NCI-H2227 (cell line): Measurements from ENCODE around the gene POMGNT2.

Experiments used
- DNase-seq: peaks from one replicate; lab custom pipeline; 2025; ENCODE audit not compliant: unreplicated experiment; lab: John Stamatoyannopoulos, UW

POMGNT2 gene

DNA sequence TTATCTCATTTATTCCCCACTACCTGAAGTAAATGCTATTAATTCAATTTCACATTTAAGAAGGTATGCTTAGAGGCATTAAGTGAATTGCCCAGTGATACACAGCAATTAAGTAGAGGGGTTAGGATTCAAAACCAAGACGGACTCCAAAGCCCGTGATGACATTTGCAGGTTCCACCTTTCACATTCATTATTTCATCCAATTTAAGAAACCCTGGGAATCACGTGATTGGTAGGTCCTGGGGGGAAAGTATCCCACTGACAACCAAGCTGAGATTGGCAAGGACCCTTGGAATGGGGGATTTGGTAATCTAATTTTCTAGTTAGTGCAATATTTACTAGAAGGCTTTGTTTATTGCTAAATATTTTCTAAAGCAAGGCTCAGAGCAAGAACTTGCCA lies 1.8 kb downstream of the POMGNT2 start:
- no peak for DNase-seq

- no peak for DNase-seq
Observed at GRCh38 chr3:43102773-43103480, 3.0 kb downstream of the POMGNT2 start.

- no peak for DNase-seq
Observed at GRCh38 chr3:43098761-43099160, 7.1 kb downstream of the POMGNT2 start.

DNA sequence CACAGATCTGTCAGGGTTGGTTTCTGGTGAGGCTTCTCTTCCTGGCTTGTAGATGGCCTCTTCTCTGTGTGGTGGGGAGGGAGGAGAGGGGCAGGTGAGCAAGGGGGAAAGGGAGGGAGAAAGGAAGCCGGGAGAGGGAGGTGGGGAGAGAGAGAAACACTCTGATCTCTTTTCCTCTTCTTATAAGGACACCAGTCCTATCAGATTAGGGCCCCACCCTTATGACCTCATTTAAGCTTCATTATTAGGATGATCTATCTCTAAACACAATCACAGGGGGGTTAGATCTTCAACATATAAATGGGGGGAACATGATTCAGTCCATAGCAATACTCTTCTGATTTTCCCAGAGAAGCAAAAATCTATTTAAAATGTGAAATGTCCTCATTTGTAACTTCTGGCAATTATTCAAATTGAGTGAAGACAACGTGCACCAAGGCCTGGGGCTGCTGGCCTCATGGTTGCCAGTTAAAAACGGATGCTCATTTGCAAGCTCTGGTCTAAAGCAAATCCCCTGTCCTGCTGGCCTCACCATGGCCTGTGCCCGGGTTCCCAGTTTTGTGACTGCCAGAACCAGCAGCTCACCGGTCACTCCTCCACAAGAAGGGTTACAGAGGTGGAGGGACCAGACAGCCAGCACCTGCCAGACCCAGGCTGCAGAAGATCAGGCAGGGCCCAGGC lies 8.3 kb downstream of the POMGNT2 start:
- no peak for DNase-seq

- no peak for DNase-seq
Observed at GRCh38 chr3:43096761-43097160, 9.1 kb downstream of the POMGNT2 start.

GRCh38 chr3:43095370-43095769 lies 10.5 kb downstream of the POMGNT2 start:
- DNase-seq, result no peak

GRCh38 chr3:43094851-43095250 lies 11.0 kb downstream of the POMGNT2 start:
- no peak for DNase-seq

GRCh38 chr3:43094381-43094780 lies 11.5 kb downstream of the POMGNT2 start:
- no peak for DNase-seq

DNA sequence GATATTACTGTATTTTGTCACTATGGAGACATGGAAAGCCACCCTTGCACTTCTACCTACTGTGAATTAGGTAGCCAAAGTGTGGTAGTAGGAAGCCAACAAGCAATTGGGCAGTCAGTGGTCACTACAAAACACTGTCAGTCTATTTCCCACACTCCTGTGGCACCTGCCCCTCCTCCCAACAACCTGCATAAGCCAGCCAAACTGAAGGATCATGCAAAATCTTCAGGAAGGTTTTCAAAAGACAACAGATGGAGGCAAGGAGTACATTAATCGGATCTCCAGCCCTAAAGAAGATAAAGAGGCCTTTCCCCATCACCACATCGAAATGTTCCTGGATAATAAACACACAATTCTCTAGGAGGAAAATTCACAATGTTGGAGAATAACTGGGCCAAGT lies 11.9 kb downstream of the POMGNT2 start:
- no peak for DNase-seq

DNA sequence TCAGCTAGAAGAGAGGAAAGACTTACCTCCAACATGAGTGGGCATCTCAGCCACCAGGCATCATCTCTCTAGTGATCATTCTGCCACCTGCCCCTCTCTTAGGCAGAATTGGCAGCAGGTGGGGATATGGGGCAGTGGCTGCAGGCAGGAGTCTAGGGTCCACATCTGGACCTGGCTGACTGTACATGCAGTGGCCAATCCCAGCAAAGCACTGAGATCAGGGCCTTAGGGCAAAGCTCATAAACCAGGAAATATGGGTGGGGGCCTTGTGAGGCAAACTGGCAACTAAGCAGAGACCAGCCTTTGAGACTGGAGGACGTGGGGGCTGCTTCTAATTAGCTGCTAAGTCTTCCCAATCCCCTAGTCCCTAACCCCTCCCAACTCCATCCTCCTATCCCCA lies 12.9 kb downstream of the POMGNT2 start:
- no peak for DNase-seq

- no peak for DNase-seq
Observed at GRCh38 chr3:43091481-43091880, 14.4 kb downstream of the POMGNT2 start.

DNA sequence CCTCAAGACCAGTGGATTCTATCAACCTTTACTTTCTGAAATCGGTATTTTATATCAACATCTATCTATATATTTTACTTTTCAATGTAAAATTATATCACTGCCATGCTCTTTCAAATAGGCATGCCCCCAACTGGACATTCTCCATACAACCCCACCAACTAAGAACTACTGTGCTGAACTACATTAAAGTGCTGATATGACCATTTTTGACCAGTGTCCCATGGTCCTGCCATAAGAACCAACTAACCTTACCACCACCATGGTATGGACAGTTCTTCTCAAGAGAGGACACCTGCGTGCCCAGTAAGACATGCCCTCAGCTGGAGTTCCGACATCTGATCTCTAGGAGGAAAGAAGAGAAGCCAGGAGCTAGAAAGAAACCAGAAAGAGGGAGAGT lies 15.6 kb downstream of the POMGNT2 start:
- DNase-seq, result no peak

DNA sequence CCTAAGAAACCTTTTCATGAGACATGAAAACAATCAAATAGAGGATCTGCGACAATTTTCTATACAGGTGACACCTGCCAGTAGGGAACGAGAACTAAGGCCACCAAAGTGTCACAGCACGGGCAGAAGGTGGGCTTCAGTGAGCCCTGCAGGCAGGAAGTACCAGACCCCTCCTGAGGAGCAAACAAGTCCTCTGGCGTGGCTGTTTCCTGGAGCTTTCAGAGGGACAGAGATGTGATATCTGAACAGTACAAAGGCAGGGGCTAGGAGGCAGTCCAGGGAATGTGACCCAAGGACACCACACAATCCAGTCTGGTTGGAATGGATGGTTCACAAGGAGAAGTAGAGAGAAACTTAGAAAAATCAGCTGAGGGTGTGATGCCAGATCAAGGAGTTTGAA lies 16.8 kb downstream of the POMGNT2 start:
- no peak for DNase-seq

DNA sequence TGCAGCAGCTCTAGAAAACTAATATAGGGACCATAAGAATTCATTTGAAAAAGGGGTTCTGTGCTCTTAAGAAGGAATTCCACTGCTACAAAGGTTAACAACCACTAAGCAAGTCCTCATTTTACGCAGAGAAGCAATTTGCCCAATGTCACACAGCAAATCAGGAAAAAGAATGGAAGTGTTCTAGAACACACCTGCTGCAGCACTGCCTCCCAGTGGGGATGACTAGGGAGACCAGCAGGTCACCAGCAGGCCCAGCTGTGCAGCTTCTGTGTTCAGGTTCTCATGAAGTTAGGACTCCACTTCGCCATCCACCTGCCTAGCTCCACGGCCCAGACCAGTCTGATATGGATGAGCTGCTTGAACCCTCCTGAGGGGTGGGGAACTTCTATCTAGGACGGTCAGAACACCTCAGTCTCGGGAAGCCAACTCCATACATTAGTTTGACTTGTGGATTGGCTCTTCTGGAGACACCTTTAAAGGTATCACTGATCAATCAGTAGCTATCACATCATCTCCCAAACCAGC lies 18.6 kb downstream of the POMGNT2 start:
- no peak for DNase-seq

- DNase-seq, result no peak
Observed at GRCh38 chr3:43086460-43087165, 19.3 kb downstream of the POMGNT2 start.

DNA sequence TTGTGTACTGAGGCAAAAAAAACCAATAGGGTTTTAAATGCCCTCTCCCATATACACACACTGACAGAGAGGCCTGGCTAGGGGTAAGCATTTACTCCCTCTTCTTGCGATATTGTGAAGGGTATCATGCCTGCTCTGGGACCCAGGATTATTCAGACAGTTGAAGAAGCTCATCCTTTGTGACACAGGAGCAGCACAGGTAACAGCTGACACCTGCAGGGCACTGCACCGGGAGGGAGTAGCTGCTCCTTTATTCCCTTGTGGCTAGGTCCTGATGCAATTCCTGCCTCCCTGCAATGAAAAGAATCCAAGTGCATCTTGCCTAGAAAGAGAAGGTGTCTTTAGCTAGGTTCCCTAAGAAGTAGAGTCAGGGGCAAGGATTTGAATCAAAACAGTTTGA lies 23.4 kb downstream of the POMGNT2 start:
- DNase-seq, result no peak

GRCh38 chr3:43081796-43082195 lies 24.1 kb downstream of the POMGNT2 start:
- no peak for DNase-seq

DNA sequence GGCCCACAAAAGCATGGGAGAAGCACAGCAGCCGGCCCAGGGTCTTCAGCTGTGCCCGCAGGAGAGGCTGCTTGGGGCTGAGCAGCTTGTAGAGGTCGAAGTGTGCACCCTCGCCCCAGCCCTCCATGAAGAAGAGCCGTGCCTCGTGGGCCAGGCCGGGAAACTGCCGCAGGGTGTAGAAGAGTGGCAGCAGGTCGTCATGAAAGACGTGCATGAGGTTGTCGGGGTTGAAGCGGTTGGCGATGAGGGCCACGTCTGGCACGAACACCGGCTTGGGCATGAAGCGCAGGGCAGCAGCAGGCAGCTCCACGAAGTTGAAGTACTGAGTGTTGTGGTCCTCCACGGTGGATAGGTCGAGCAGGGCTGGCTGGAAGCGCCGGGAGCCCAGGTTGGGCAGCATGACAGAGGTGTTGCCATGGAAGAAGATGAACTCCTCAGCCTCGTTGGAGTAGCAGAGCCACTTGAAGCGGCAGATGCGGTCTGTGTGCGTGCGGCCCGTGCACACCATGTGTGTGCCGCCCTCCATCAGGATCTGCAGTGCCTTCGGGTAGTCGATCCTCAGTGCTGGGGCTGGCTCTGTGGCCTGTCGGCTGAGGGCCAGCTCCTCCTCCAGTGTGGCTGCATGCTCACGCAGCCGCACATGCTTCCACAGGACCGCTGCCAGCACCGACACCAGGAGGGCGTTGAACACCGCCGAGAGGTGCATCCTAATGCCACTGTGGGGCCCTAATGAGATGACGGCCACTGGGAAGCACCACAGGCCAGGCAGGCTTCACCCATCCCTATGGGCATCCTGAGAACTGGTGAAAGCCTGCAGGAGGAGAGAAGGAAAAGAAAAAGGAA lies 24.9 kb downstream of the POMGNT2 start:
- DNase-seq, result no peak

DNA sequence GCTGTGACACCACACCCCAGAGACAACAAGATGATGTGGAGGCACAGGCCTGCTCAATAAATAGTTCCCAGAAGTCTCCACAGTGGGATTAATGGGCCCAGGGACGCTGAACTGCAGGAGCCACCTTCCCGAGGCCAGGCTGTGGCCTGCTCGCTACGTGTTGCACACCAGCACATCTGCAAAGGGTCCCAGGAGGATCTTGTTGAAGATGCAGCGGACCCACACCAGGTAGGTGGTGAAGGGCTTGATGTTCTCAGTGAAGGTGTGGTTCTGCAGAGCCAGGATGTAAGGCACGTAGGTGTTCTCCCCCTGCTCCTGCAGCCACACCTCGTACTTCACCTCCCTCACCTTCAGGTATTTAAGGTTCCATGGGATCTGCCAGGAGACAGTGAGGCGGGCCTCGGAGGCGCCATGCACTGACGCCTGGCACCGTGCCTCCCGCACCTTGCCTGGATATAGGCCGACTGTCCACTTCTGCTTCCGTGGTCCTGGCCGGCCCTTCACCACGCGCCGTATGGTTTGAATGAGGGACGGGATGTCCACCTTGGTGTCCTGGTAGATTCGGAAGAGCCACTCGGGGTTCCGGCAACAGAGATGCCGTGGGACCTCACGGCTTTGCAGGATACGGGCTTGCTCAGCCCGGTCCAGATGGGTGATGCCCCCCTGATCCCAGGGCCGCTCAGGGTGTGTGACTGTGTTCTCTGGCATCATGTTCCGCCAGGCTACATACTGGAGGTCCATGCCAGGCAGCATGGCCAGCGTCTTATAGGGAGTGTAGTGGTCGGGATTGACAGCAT lies 26.1 kb downstream of the POMGNT2 start:
- no peak for DNase-seq

DNA sequence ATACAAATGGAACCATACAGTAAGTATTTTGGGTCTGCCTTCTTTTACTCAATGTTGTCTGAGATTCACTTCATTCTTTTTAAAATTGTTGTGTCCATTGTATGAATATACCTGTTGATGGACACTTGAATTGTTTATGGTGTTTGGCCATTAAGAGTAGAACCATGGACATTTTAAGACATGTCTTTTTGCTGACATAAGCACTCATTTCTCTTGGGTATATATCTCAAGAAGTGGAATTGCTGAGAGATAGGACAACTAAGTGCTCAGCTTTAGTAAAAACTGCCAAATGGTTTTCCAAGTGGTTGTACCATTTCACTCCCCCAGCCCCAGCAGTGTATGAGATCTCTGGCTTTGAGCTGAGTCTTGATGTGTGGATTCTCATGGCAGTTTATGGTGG lies 28.2 kb downstream of the POMGNT2 start:
- DNase-seq, result no peak
